HTR-8/SVneo (cell line): ENCODE data around the gene VPS39.
"Not testable (repeated sequence)": the region's sequence is repeated elsewhere in the genome, so short reads cannot be mapped to it uniquely, and the experiment has no call there.

Source experiments
- DNase-seq: peaks from one replicate; pipeline ENCODE4 v3.0.0; 2011; ENCODE audit warnings: low spot score, mixed read lengths; ENCODE audit not compliant: insufficient read length
- FAIRE-seq: peaks from 2 replicates; lab custom pipeline; 2011; peaks lifted over from hg19 to GRCh38; lab: Jason Lieb, UNC

Gene VPS39

GRCh38 chr15:42207674-42208579 lies at the start of gene VPS39:
Gene VPS39 (minus strand): TSS chr15:42208304. CDS start chr15:42208153, 151 bp downstream.
- peak; percentile 67 for FAIRE-seq
- peak; percentile 84 for DNase-seq

GRCh38 chr15:42253300-42253699 lies 45.2 kb upstream of the VPS39 start:
- DNase-seq (no peak), FAIRE-seq (no peak)

GRCh38 chr15:42240823-42241222 lies 32.7 kb upstream of the VPS39 start:
- FAIRE-seq: no peak
- no peak for DNase-seq

- no peak for DNase-seq
- FAIRE-seq: no peak
These were observed 31.6 kb upstream of the VPS39 start for GRCh38 chr15:42239528-42240182.

GRCh38 chr15:42233107-42233506 lies 25.0 kb upstream of the VPS39 start:
- DNase-seq (no peak), FAIRE-seq (no peak)

- no peak for FAIRE-seq
- no peak for DNase-seq
These were observed 24.5 kb upstream of the VPS39 start for GRCh38 chr15:42232606-42233005.

- DNase-seq (no peak), FAIRE-seq (no peak)
These were observed 23.0 kb upstream of the VPS39 start for GRCh38 chr15:42231088-42231487.

GRCh38 chr15:42228981-42229380 lies 20.9 kb upstream of the VPS39 start:
- not testable (repeated sequence) for FAIRE-seq, DNase-seq

GRCh38 chr15:42228036-42228435 lies 19.9 kb upstream of the VPS39 start:
- no peak for FAIRE-seq
- DNase-seq: no peak

GRCh38 chr15:42226648-42227047 lies 18.5 kb upstream of the VPS39 start:
- FAIRE-seq: no peak
- DNase-seq: no peak

GRCh38 chr15:42220216-42220615 lies 12.1 kb upstream of the VPS39 start:
- DNase-seq (no peak), FAIRE-seq (no peak)

GRCh38 chr15:42218953-42219592 lies 11.0 kb upstream of the VPS39 start:
- DNase-seq: no peak
- FAIRE-seq: no peak

- DNase-seq (no peak), FAIRE-seq (no peak)
These were observed 9.5 kb upstream of the VPS39 start for GRCh38 chr15:42217568-42217967.

- DNase-seq (no peak), FAIRE-seq (no peak)
These were observed 8.1 kb upstream of the VPS39 start for GRCh38 chr15:42215913-42216829.

GRCh38 chr15:42214600-42214999 lies 6.5 kb upstream of the VPS39 start:
- no peak for FAIRE-seq
- no peak for DNase-seq

GRCh38 chr15:42213511-42213910 lies 5.4 kb upstream of the VPS39 start:
- DNase-seq: no peak
- no peak for FAIRE-seq

- no peak for DNase-seq
- no peak for FAIRE-seq
These were observed 2.6 kb upstream of the VPS39 start for GRCh38 chr15:42210696-42211095.

- no peak for DNase-seq
These were observed 1.7 kb downstream of the VPS39 start for GRCh38 chr15:42206406-42206805.

GRCh38 chr15:42203891-42204290 lies 4.2 kb downstream of the VPS39 start:
- DNase-seq: no peak
- FAIRE-seq: no peak

More at GRCh38 chr15:42206406-42206805, 1.7 kb downstream of the VPS39 start:
- FAIRE-seq: no peak

GRCh38 chr15:42202653-42203052 lies 5.5 kb downstream of the VPS39 start:
- FAIRE-seq (no peak), DNase-seq (no peak)
